ENCODE measurements around the gene SPDYC. TPM values are rescaled to one million over a fixed set of nuclear protein-coding genes. Genes with fewer than 3 reads are reported as not detected.
"Not testable (repeated sequence)": the region's sequence is repeated elsewhere in the genome, so short reads cannot be mapped to it uniquely, and the experiment has no call there.

Gene SPDYC
- total RNA-seq, 1 experiment from 2014 or later, result not detected

GRCh38 chr11:65167656-65168055 is 2.4 kb upstream of the SPDYC start:
- DNase-seq (ENCODE audit: low read depth), result no peak

GRCh38 chr11:65169164-65169641 is 830 bp upstream of the SPDYC start:
- DNase-seq (ENCODE audit: low read depth), result peak; percentile 63

- no peak for DNase-seq (ENCODE audit: low read depth)
These were observed 2.6 kb downstream of the SPDYC start for GRCh38 chr11:65172600-65172999.

- DNase-seq (ENCODE audit: low read depth), result not testable (repeated sequence)
These were observed 4.6 kb downstream of the SPDYC start for GRCh38 chr11:65174571-65175010.

- DNase-seq (ENCODE audit: low read depth), result peak; percentile 63
These were observed 11.0 kb downstream of the SPDYC start for GRCh38 chr11:65180877-65181568.

GRCh38 chr11:65181569-65182257 is 11.7 kb downstream of the SPDYC start, which contains the start of gene CAPN1:
Gene CAPN1 (plus strand): TSS chr11:65181928. CDS start chr11:65182702, 774 bp downstream.
- DNase-seq (ENCODE audit: low read depth), result peak; percentile 87

- no peak for DNase-seq (ENCODE audit: low read depth)
These were observed 12.5 kb downstream of the SPDYC start for GRCh38 chr11:65182258-65183170.

GRCh38 chr11:65183201-65183891 is 13.3 kb downstream of the SPDYC start:
- no peak for DNase-seq (ENCODE audit: low read depth)

- no peak for DNase-seq (ENCODE audit: low read depth)
These were observed 14.1 kb downstream of the SPDYC start for GRCh38 chr11:65184146-65184545.

- DNase-seq (ENCODE audit: low read depth), result no peak
These were observed 15.1 kb downstream of the SPDYC start for GRCh38 chr11:65185171-65185570.

GRCh38 chr11:65185869-65186341 is 15.9 kb downstream of the SPDYC start:
- no peak for DNase-seq (ENCODE audit: low read depth)

- DNase-seq (ENCODE audit: low read depth), result no peak
These were observed 16.7 kb downstream of the SPDYC start for GRCh38 chr11:65186701-65187100.

GRCh38 chr11:65187146-65187675 is 17.2 kb downstream of the SPDYC start:
- no peak for DNase-seq (ENCODE audit: low read depth)

GRCh38 chr11:65187971-65188461 is 18.0 kb downstream of the SPDYC start:
- DNase-seq (ENCODE audit: low read depth), result no peak

- DNase-seq (ENCODE audit: low read depth), result no peak
These were observed 18.5 kb downstream of the SPDYC start for GRCh38 chr11:65188486-65188885.

- DNase-seq (ENCODE audit: low read depth), result no peak
These were observed 19.2 kb downstream of the SPDYC start for GRCh38 chr11:65189191-65189590.

GRCh38 chr11:65194564-65194963 is 24.5 kb downstream of the SPDYC start:
- no peak for DNase-seq (ENCODE audit: low read depth)

GRCh38 chr11:65204143-65204542 is 34.1 kb downstream of the SPDYC start:
- no peak for DNase-seq (ENCODE audit: low read depth)

- DNase-seq (ENCODE audit: low read depth), result peak; percentile 18
These were observed 34.9 kb downstream of the SPDYC start for GRCh38 chr11:65204646-65205601.

Data from LHCN-M2 (cell line).